Measurements from ENCODE around the gene GC.

DNA sequence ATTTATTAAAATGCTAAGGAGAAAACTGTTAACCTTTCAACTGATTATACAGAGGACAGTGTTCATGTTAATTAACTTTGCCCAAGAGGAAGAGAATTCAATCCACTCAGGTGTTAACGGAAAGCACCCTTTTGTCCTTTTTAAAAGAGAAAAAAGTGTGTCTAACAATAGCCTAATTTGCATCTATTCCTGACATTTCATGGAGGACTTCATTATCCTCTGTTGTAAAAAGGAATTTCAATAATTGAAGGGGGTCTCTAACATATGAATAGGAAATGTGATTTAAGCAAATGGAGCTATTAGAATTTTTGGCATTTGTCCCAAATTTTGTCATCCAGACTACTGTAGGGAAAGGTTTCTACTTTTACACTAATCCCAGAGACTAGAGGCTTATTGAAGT, 44.6 kb upstream of the GC start:
- no peak for TF ChIP-seq POLR2A (IDR thresholded peaks at IDR 0.05)
- TF ChIP-seq, protein P1, sequence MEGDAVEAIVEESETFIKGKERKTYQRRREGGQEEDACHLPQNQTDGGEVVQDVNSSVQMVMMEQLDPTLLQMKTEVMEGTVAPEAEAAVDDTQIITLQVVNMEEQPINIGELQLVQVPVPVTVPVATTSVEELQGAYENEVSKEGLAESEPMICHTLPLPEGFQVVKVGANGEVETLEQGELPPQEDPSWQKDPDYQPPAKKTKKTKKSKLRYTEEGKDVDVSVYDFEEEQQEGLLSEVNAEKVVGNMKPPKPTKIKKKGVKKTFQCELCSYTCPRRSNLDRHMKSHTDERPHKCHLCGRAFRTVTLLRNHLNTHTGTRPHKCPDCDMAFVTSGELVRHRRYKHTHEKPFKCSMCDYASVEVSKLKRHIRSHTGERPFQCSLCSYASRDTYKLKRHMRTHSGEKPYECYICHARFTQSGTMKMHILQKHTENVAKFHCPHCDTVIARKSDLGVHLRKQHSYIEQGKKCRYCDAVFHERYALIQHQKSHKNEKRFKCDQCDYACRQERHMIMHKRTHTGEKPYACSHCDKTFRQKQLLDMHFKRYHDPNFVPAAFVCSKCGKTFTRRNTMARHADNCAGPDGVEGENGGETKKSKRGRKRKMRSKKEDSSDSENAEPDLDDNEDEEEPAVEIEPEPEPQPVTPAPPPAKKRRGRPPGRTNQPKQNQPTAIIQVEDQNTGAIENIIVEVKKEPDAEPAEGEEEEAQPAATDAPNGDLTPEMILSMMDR (IDR thresholded peaks at IDR 0.05), result no peak
